HepG2 (cell line): ENCODE measurements around the gene NPW. TPM values are rescaled to one million over a fixed set of nuclear protein-coding genes. Genes with fewer than 3 reads are reported as not detected.

Experiments
- DZIP1 ChIP-seq: sonication (generic); formaldehyde crosslinking; IDR thresholded peaks from 2 replicates; pipeline ENCODE4 v1.5.0; 2020; ENCODE audit warnings: mild to moderate bottlenecking, missing genetic modification reagents
- EHMT2 ChIP-seq: fragments of 200-600 bp; sonication (generic); IDR thresholded peaks from 2 replicates; pipeline ENCODE4 v1.7.0; 2017; ENCODE audit warnings: antibody characterized with exemption, low read depth, low read length, borderline replicate concordance
- GABPA ChIP-seq, 2 experiments: IDR thresholded peaks; 2 replicates each; pipeline ENCODE4 v1.6.1; 2011 to 2016; ENCODE audit warnings: low read depth in 2 of 2, low read length in 1 of 2, missing biosample characterization in 1 of 2, missing genetic modification characterization in 1 of 2
- HMGXB3 ChIP-seq: sonication (generic); formaldehyde crosslinking; IDR thresholded peaks from 2 replicates; pipeline ENCODE4 v1.4.0; 2020; ENCODE audit warnings: missing genetic modification reagents, borderline replicate concordance
- HNRNPLL ChIP-seq: fragments of 200-400 bp; formaldehyde crosslinking; IDR thresholded peaks from 2 replicates; pipeline ENCODE4 v1.6.1; 2017; ENCODE audit warnings: mild to moderate bottlenecking, low read depth, low read length; ENCODE audit not compliant: poor library complexity, severe bottlenecking
- MAZ ChIP-seq, 2 experiments: sonication (generic) in 1 of 2; formaldehyde crosslinking in 1 of 2; IDR thresholded peaks; 2 replicates each; pipeline versions ENCODE4 v1.5.0 to v1.6.1; 2012 to 2020; ENCODE audit warnings: low read depth in 2 of 2, mild to moderate bottlenecking in 2 of 2, borderline replicate concordance in 1 of 2, improper control_type of control experiment in 1 of 2, low read length in 1 of 2, missing genetic modification reagents in 1 of 2, moderate library complexity in 1 of 2
- NFYB ChIP-seq: sonication (generic); formaldehyde crosslinking; IDR thresholded peaks from 2 replicates; pipeline ENCODE4 v1.4.0; 2020; ENCODE audit warnings: missing genetic modification reagents
- RFX3 ChIP-seq: IDR thresholded peaks from 2 replicates; pipeline ENCODE4 v1.6.1; 2016; ENCODE audit warnings: missing biosample characterization, missing genetic modification reagents
- TFDP2 ChIP-seq: sonication (generic); formaldehyde crosslinking; IDR thresholded peaks from 2 replicates; pipeline ENCODE4 v1.4.0; 2020; ENCODE audit warnings: missing genetic modification reagents
- ZFY ChIP-seq: sonication (generic); formaldehyde crosslinking; IDR thresholded peaks from 2 replicates; pipeline ENCODE4 v1.4.0; 2020; ENCODE audit warnings: missing genetic modification reagents
- ZNF609 ChIP-seq: sonication (generic); formaldehyde crosslinking; IDR thresholded peaks from 2 replicates; pipeline ENCODE4 v1.4.0; 2020; ENCODE audit warnings: mild to moderate bottlenecking, missing genetic modification reagents, borderline replicate concordance
- ZNF749 ChIP-seq: sonication (generic); formaldehyde crosslinking; IDR thresholded peaks from 2 replicates; pipeline ENCODE4 v1.8.0; 2022; ENCODE audit warnings: mild to moderate bottlenecking, missing genetic modification reagents, moderate library complexity, borderline replicate concordance
- polyA plus RNA-seq, 8 experiments: library from polyadenylated mRNA; depleted of rRNA in 3 of 8; stranded (reverse) in 7 of 8; unstranded in 1 of 8; fragments of >200 nt; fragmentation: Illumina TruSeq in 4 of 8; extraction: Trizol in 4 of 8; gene quantifications; 2 replicates each; pipeline versions ENCODE4 v1.2.1 to v1.2.3, GENCODE V29; 2011 to 2016; ENCODE audit warnings: low read depth in 4 of 8, missing spikeins in 1 of 8, mixed read lengths in 1 of 8; ENCODE audit not compliant: insufficient read depth in 1 of 8
- total RNA-seq, 5 experiments: library from RNA; depleted of rRNA; stranded (reverse); fragments of >200 nt; fragmentation: Illumina TruSeq; extraction: Trizol; gene quantifications; 2 replicates each; pipeline ENCODE4 v1.2.3, GENCODE V29; 2016; ENCODE audit warnings: low read depth in 1 of 5

The NPW gene
- total and polyA plus RNA-seq, 2 of the 13 experiments (the other 11 are each of a cell fraction or from before 2014, with no cell fraction given) = 0.24 to 0.97 TPM

- peak; percentile 24; the same call in 1 of the 2 replicates for TF ChIP-seq HMGXB3
- peak; percentile 32; the same call in 1 of the 2 replicates for TF ChIP-seq ZNF609 (CRISPR knock-in tag)
- 0 out of 2 replicates have a peak, but pooled peaks have one; percentile 66 for TF ChIP-seq ZNF749 (CRISPR knock-in tag)
- TF ChIP-seq DZIP1 (CRISPR knock-in tag) = 0 out of 2 replicates have a peak, but pooled peaks have one; percentile 90
- TF ChIP-seq RFX3 (CRISPR knock-in tag) = no peak
- no peak for TF ChIP-seq GABPA (IDR thresholded peaks at IDR 0.05; ENCODE audit: low read depth, low read length)
- peak; percentile 60 for TF ChIP-seq GABPA (CRISPR knock-in tag; IDR thresholded peaks at IDR 0.05; ENCODE audit: low read depth)
- peak; percentile 64; the same call in 1 of the 2 replicates for TF ChIP-seq TFDP2 (CRISPR knock-in tag)
- TF ChIP-seq HNRNPLL = peak; percentile 49
- peak; percentile 30; the same call in 1 of the 2 replicates for TF ChIP-seq NFYB (CRISPR knock-in tag)
- TF ChIP-seq EHMT2 = no peak
- TF ChIP-seq MAZ (IDR thresholded peaks at IDR 0.05; ENCODE audit: borderline replicate concordance, low read depth, low read length) = peak; percentile 84
- TF ChIP-seq MAZ (CRISPR knock-in tag; IDR thresholded peaks at IDR 0.05; ENCODE audit: low read depth) = peak; percentile 95
- peak; percentile 74 for TF ChIP-seq ZFY (CRISPR knock-in tag)
Observed at GRCh38 chr16:2023092-2024031, 3.8 kb downstream of the NPW start (continued).
